D341Med (cell line): ENCODE results near the gene LOC128125822.
A peak's percentile ranks its signal among the peaks of the same experiment; 100 is the strongest.
"Not testable (repeated sequence)": the region's sequence is repeated elsewhere in the genome, so short reads cannot be mapped to it uniquely, and the experiment has no call there.

ENCODE experiments used
- DNase-seq: peaks from one replicate; pipeline ENCODE4 v3.0.0; 2012; ENCODE audit warnings: low spot score

The LOC128125822 gene

DNA sequence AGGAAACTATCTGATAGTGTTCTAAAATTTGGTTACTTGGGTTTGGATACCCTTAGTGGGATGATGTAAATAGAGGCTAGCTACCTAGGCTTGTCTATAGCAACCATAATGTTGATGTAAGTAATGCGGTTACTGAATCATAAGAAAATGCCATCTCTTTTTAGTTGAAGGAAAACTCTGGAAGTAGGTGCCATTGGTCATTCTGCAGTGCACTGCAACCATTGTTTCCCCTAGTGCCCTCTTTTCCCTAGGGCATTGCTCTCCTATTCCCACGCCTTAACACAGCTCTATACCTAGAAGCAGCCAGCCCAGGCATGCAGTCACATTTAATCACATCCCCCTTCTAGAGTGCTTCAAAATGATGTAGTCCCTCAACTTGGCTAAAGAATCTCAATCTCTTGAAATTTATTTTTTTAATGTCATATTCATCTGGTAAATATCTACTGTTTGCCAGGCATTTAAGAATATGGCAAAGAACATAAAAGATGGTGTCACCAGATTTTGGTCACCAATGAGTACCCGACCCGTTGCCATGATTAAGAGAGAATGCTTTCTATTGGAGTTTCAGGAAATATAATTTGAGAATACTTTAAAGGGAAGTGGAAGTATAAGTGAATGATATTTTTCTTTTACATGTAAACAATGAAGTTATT is 10.4 kb downstream of the LOC128125822 start:
- DNase-seq = no peak

DNA sequence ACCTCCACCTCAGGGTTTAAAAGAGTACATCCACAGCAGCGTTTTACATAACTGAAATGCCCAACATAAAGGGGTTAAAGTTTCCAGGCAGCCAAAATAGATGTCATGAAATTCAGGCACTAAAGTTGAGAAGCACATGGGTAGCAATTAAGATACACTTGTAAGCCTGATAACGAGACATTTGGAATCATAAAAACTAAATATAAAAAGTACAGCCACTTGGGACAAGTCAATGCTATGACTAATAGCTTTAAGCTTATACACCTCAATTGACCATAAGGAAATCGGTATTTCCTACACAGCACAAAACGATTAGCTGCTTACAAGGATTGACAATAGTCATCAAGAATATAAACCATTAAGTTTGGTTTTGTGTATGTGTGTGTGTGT is 11.8 kb downstream of the LOC128125822 start:
- DNase-seq = no peak

DNA sequence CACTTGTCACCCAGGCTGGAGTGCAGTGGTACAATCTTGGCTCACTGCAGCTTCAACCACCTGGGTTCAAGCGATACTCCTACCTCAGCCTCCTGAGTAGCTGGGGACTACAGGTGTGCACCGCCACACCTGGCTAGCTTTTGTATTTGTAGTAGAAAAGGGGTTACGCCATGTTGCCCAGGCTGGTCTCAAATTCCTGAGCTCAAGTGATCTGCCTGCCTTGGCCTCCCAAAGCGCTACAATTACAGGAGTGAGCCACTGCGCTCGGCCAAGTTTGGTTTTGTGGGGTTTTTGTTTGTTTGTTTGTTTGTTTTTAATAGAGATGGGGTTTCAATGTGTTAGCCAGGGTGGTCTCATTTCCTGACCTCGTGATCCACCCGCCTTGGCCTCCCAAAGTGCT is 12.3 kb downstream of the LOC128125822 start:
- no peak for DNase-seq

GRCh38 chr6:63585652-63586051 is 13.4 kb downstream of the LOC128125822 start:
- not testable (repeated sequence) for DNase-seq

GRCh38 chr6:63589952-63590411 is 17.7 kb downstream of the LOC128125822 start:
- DNase-seq = no peak

DNA sequence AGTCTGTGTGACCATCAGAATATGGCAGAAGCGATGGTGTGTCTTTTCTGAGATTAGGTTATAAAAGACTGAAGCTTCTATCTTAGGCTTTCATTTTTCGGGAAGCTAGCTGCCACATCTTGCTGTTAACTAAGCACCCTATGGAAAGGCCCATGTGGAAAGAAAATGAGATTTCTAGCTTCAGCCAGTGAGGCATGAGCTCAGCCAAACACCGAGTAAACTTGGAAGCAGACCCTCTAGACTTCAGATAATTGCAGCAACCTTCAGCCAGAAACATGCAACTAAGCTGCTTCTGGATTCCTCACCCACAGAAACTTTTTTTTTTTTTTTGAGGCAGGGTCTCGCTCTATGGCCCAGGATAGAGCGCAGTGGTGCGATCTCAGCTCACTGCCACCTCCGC is 20.6 kb downstream of the LOC128125822 start:
- DNase-seq = no peak

DNA sequence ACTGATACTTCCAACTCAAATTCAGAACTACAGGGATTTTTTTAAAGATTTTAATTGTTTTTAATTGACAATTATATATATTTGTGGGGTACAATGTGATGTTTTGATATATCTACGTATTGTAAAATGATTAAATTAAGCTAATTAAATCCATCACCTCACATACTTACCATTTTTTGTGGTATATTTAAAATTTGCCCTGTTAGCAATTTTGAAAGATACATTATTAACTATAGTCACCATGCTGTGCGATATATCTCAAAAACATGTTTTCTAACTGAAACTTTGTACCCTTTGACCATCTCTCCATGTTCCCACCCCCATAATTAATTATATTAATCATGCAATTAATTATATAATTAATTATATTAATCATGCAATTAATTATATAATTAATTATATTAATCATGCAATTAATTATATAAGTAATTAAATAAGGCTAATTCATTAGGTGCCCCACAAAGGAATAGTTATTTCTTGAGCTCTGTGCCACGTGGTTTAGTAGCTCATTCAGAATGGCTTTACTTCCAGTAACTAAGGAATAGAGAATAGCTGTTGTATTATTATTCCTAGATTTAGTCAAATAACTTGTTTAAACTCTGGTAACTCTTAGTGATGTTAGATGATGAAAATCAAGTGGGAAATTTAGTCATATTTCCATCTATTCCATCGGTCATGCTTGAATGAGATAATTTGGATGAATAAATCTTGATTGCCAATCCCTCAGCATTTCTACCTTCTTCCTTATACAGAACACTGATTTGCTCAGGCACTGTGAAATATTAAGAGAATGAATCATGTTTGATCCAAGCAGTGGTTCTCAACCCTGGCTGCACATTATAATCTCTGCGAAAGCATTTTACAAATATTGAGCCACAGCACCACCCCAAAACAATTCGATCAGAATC is 25.1 kb downstream of the LOC128125822 start:
- no peak for DNase-seq

DNA sequence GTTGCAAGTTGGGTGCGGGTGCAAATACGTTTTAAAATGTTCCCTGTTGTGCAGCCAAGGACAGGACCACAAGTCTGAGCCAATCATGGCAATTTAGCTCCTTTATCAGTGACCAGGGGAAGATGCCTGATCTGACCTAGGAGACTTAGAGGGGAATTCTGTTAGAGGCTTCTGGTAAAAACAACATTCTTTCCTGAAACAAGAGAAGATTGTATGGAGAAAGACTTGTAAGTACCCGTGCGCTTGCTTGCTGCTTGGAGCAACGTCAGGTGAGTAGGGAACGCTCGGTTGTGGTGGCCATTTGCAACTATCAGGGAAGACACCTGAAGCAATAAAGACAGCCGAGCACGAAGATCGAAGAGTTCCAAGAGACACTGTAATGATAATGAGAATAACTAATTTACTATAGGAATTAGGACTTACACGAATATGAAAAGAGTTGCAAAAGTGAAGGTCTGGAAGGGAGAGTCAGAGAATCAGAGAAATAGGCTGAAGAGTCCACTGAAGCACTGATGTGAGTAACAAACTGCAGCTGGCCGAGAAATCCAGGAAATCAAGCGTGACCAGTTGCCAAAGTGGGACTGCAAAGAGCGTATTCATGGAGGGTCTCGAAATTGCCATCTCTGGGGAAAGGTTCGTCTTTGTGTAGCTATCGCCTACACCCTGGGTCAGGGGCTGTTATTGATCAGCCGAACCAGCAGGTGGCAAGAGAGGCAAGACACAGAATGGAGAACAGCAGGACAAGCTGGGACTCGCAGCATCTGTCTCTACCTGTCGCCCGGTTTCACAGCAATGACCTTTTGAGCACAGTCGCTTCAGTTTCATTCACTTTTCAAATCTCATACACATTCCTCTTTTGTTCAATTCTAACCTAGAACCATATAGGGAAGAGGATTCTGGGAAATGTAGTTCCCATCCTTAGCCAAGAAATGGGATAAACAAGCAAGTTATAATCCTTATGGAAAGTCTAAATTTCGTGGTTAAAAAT is 26.1 kb downstream of the LOC128125822 start:
- peak; percentile 85 for DNase-seq

DNA sequence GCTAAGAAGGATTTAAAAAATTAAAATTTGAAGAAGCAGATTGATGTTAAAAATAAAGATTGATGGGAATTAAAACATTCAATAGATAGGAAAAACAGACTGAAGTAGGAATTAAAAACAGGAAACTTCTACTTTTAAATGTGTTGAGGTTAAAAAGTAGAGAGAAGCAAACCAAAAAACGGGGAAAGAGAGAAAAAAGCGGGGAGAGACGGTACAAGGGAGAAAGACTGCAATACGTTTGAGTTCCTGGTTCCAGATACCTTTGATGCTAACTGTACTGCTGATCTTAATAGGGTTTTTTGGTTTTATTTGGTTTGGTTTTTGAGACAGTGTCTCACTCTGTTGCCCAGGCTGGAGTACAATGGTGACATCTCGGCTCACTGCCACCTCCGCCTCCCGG is 27.0 kb downstream of the LOC128125822 start:
- DNase-seq = no peak

GRCh38 chr6:63600136-63600535 is 27.9 kb downstream of the LOC128125822 start:
- DNase-seq = no peak

DNA sequence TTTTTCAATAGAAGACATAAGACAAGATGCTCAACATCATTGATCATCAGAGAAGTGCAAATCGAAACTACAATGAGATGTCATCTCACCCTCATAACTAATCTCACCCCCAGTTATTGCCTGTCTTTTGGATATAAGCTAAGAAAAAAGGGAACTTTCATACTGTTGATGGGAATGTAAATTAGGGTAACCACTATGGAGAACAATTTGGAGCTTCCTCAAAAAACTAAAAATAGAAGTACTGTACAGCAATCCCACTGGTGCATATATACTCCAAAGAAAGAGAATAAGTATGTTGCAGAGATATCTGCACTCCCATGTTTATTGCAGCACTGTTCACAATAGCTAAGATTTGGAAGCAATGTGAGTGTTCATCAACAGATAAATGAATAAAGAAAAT is 37.0 kb downstream of the LOC128125822 start:
- DNase-seq = no peak

DNA sequence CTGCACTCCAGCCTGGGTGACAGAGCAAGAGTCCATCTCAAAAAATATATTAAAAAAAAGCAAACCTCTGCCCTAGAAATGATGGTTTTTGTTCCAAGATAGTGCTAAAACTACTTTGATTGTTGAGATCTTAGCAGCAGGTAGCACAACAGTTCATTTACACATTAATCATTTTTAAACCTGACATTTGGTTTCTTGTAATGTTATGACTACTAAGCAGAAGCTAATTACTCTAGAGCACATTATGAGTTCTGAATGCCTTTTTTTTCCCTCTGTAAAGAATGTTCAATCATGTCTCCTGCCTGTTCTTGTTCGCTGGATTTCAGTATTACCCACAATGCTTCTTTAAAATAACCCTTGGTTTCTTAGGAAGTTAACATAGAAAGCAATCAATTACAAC is 38.7 kb downstream of the LOC128125822 start:
- DNase-seq = no peak

DNA sequence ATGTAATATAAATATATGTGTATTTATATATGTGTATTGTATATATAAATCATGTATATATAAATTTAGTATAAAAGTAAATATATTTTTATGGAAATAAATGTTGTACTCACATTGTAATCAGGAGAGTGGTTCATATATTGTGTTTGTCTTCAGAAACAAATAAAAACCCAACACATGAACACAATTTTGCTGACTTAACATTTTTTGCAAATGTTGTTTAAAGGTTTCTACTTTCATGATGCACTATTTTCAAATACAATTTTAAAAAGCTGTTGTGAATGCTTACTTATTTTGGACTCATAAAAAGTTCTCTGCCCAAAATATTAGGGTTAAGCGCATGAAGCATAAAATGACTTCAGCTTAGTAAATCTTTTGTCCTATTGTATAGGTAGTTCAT is 39.3 kb downstream of the LOC128125822 start:
- DNase-seq = no peak

- no peak for DNase-seq
Measured at GRCh38 chr6:63615590-63615989, 43.3 kb downstream of the LOC128125822 start.
